GM19463 (cell line): ENCODE measurements around the gene RBP7.
A peak's percentile ranks its signal among the peaks of the same experiment; 100 is the strongest.
"Not testable (repeated sequence)": the region's sequence is repeated elsewhere in the genome, so short reads cannot be mapped to it uniquely, and the experiment has no call there.

Experiments used
- ATAC-seq: cut with Tn5 transposase; IDR thresholded peaks from one replicate; pipeline ENCODE4 v1.9.1; 2021; ENCODE audit warnings: mild to moderate bottlenecking, moderate library complexity; ENCODE audit not compliant: unreplicated experiment

RBP7 gene

DNA sequence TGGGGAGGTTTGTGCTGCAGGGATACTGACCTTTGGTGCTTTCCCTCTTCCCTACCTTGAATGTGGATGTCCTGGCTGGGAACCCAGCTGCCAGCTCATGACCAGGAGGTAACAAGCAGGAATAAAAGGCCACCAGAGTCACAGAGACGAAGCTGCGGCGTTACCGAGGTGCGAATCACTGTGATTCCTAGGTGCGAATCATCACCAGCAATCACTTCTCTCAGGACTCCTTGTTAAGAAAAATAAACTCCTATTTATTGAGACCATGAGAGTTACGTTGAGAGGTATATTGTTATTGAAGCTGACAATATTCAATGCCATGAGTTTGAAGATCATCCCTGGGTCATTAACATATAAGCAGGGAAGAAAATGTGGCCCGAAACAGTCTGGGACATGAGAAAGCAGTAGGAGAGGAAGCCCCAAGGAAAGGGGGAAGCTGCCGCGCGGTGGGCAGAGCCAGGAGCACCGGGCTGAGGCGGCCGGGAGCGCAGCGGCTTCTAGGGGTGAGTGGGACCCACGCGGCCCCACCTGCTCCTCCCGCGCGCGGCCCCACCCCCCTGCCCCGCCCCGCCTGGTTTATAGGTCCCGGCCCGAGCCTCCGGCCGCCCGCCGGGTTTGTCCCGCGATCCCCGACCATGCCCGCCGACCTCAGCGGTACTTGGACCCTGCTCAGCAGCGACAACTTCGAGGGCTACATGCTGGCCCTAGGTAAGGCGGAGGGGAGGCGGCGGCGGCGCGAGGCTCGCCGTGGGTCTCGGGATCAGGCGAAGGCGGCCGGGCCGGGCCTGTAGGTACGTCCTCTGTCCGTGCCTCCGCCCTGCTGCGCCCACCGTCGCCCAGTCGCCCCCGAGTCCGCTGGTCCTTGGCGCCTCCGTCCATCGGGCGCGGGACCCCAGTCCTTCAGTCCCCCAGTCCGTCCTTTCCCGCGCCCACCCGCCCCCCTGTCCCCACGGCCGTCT, at the start of gene RBP7:
Gene RBP7 (plus strand): TSS at position 605 of the 959 bp plus-strand sequence. CDS start 31 bp downstream, at position 636.
- no peak for ATAC-seq

- ATAC-seq, result no peak
Measured at GRCh38 chr1:9957726-9958125, 39.3 kb upstream of the RBP7 start.

GRCh38 chr1:9960011-9960410, 37.0 kb upstream of the RBP7 start:
- ATAC-seq, result no peak

DNA sequence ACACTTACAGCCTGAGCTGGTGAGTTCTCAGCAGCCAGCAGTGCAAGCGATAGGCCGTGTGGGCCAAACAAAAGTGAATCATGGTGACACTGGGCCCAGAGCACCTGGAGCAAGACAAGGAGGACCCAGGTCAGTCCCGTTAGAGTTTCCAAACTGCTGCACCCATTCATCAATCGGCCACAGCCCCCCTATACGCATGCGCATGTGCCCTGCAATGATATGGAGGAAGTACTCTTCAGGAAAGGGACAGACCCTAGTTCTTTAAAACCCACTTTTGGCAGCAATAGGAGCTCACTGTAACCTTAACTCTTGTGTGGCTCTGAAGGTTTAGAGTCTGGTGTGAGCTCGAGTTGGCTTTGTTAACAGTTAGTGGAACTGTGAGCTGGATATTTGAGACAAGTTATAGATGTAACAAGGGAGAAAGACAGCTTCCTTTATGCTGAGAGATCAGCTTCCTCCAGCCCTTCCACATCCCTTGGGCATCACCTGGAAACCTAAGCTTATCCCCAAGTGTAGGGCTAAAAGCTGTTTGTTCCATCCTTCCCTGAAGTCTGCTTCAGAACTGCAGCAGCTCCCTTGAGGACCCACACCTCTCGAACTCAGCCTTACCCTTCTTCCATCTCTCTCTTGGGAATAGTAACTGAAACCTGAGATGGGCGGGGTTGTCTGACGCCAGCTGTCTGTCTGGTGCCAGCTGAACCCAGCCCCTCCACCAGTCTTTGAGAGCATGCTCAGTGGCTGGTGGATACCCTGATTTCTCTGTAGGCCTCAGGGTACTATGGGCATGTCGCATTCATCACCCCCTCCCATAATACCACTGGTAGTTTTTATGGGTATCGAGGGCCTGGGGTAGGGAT, 36.1 kb upstream of the RBP7 start:
- ATAC-seq, result peak; percentile 78

DNA sequence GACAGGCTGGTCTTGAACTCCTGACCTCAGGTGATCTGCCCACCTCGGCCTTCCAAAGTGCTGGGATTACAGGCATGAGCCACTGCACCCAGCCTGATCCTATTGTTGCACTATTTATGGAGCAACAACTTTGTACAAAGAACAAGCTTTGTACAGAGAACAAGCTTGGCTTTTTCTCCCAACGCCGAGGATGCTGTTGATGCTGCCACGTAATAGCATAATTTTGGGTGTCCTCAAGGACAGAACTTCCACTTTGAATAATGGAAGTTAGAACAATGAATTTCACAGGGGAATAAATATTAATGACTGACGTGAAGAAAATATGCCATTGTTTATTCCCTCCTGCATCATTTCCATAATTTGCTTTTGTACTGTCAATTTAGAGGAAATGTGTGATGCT, 12.8 kb upstream of the RBP7 start:
- ATAC-seq, result no peak

DNA sequence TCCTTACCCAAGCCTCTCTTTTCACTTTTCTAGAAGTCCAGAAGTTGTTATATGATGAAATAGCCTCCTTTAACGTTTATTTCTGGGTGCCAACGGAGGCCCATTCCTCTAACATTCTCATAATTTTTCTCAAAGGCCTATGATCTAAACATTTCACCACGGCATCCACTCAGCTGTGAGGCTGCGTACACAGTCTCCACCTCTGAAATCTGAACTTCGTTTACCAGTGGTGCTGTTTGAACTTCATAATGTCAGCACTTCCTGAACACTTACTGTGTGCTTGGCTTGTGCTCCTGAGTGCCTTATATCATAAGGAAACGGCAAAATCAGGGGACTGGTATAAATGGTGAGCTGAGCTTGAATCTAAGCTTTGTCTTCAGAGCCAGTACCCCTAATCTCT, 12.0 kb upstream of the RBP7 start:
- ATAC-seq, result no peak

DNA sequence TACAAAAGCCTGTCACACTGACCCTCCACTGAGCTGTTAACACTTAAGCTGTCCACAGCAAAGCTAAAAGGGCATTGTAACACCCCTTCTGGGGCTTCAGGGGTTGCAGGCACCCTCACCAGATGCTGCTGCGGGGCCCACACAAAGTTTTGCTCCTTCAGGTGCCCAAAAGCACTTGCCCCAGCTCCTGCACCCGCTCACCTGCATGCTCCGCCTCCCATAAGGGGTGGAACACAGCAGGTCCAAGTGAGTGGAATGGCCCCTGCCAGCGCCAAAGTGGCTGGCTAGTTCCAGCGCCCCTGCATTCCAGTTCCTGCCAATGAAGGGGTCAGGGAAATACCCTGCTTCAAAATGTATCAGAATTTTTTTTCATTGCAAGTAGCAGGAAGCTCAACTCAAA, 7.3 kb upstream of the RBP7 start:
- no peak for ATAC-seq

DNA sequence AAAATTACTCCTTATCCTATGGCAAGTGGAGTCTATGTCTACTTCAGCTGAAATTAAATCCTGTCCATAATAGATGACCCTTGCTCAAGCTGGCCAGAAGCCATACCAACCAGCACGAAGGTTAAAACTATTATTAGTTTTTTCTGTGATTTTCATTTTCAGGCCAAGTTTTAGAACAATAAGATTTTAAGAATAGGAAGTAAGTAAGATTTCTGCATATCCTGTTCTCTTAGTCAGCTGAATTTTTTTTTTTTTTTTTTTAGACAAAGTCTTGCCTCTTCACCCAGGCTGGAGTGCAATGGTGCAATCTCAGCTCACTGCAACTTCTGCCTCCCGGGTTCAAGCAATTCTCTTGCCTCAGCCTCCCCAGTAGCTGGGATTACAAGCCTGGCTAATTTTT, 6.1 kb upstream of the RBP7 start:
- no peak for ATAC-seq

DNA sequence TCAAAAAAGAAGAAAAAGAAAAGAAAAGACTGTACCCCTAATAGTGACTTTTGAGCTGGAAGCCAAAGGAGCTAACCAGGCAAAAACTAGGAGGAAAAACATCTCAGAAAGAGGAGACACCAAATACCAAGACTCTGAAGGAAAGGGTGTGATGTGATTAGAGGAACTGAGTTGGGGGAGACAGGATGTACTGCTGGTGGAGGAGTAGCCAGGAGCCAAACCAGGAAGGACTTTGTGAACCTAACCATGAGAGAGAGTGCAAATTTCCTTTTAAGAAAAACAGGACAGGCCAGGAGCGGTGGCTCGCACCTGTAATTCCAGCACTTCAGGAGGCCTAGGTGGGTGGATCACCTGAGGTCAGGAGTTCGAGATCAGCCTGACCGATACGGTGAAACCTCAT, 4.1 kb upstream of the RBP7 start:
- no peak for ATAC-seq

- ATAC-seq, result no peak
Measured at GRCh38 chr1:9993561-9994075, 3.4 kb upstream of the RBP7 start.

GRCh38 chr1:10001016-10001665, 4.1 kb downstream of the RBP7 start:
- no peak for ATAC-seq

GRCh38 chr1:10005248-10005647, 8.2 kb downstream of the RBP7 start:
- ATAC-seq, result not testable (repeated sequence)

- ATAC-seq, result no peak
Measured at GRCh38 chr1:10007169-10007568, 10.1 kb downstream of the RBP7 start.

DNA sequence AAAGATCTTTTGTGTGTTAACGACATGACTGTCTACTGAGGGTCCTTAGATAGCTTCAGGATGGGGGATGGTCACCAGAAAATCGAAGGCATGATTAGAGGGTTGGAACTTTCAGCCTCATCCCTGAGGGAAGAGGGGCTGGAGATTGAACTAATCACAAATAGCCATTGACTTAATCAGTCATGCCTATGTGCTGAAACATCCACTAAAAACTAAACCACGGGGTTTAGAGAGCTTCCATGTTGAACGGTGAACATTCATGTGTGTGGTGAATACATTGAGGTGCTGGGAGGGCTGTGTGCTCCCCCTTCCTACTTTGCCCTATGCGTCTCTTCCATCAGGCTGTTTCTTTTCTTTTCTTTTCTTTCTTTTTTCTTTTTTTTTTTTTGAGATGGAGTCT, 17.0 kb downstream of the RBP7 start:
- ATAC-seq, result no peak

GRCh38 chr1:10019561-10019960, 22.5 kb downstream of the RBP7 start:
- no peak for ATAC-seq

GRCh38 chr1:10020086-10020485, 23.1 kb downstream of the RBP7 start:
- no peak for ATAC-seq

DNA sequence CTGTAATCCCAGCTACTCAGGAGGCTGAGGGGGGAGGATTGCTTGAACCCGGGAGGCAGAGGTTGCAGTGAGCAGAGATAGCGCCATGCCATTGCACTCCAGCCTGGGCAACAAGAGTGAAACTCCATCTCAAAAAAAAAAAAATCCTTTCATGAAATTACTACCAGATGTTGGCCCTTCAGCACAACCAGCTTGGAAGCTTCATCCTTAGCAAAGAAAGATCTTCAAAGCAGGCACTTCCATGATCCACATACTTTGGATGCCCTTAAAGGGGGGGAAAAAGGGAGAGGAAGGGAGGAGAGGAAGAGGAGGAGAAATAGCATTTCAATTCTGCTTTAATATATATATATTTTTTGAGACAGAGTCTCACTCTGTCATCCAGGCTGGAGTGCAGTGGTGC, 23.6 kb downstream of the RBP7 start:
- ATAC-seq, result not testable (repeated sequence)

DNA sequence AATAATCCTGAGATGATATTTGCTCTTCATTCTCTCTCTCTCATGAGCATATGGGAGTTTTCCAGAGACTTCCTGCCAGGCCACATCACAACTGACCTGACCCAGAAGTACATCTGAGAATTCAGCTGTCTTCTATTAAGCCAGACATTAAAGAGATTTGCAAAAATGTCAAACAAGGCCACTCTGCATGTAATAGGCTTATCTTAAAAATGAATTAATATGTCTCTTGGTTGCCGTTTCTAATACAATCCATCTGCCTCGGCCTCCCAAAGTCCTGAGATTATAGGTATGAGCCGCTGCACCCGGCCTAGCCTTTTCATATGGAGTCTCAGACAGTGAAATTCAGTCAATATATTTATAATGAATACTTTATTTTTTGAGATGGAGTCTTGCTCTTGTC, 25.0 kb downstream of the RBP7 start:
- ATAC-seq, result not testable (repeated sequence)

DNA sequence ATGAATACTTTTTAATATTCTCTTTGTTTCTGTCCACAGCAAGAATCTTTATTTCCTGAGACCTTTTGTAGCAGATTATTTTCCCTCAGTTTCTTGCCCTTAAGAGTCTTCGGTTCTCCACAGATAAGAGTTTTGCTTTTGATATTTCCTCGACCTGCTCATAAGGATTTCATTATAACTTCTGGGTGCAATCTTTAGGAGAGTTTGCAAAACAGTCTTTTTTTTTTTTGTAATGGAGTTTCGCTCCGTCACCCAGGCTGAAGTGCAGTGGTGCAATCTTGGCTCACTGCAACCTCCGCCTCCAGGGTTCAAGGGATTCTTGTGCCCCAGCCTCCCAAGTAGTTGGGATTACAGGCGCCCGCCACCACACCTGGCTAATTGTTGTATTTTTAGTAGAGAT, 25.6 kb downstream of the RBP7 start:
- ATAC-seq, result no peak

- no peak for ATAC-seq
Measured at GRCh38 chr1:10025354-10025753, 28.3 kb downstream of the RBP7 start.

DNA sequence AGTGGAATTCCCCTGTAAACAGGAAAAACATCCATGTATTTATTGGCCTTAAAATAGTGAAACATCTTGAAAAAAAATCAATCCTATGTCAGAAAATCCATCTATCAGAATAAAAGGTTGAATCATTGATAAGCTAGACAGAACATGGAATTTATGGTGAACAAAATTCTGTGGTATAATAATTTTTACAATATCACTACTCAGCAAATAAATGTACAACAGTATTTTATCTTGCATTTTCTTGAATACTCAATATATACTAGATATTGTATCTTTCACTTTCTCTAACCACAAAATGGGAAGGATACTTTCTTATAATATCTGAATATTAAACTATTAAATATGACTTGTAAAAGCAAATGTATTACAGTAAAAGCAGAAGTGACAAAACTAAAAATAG, 30.0 kb downstream of the RBP7 start:
- ATAC-seq, result no peak
